ENCODE measurements around the gene ZDHHC24. TPM values are rescaled to one million over a fixed set of nuclear protein-coding genes. Genes with fewer than 3 reads are reported as not detected.

Gene ZDHHC24
- total and polyA plus RNA-seq, 10 of the 15 experiments (the other 5 are each of a cell fraction or from before 2014, with no cell fraction given): 0.86 to 17.5 (median 6.8) TPM

- TF ChIP-seq MTA2 (IDR thresholded peaks at IDR 0.05; ENCODE audit: low read depth) (no peak), TCF7 (IDR thresholded peaks at IDR 0.05; ENCODE audit: borderline replicate concordance) (no peak), ATF7 (IDR thresholded peaks at IDR 0.05; ENCODE audit: low read depth) (no peak), DPF2 (IDR thresholded peaks at IDR 0.05) (no peak), HDGF (IDR thresholded peaks at IDR 0.05) (peak; percentile 89), REST (IDR thresholded peaks at IDR 0.05; ENCODE audit: low read depth, low read length) (no peak), MLLT1 (IDR thresholded peaks at IDR 0.05) (peak; percentile 60; the same call in 1 of the 2 replicates), SKIL (IDR thresholded peaks at IDR 0.05; ENCODE audit: low read depth, poor library complexity, severe bottlenecking) (no peak), NKRF (conservative IDR thresholded peaks at IDR 0.05) (peak; percentile 94), HDAC2 (IDR thresholded peaks at IDR 0.05) (no peak), CREM (IDR thresholded peaks at IDR 0.05; ENCODE audit: low read depth) (no peak), EP300 (IDR thresholded peaks at IDR 0.05; ENCODE audit: borderline replicate concordance in 1 of 2, control insufficient read depth in 1 of 2, low read depth in 2 of 2, low read length in 2 of 2) (no peak), MTA3 (IDR thresholded peaks at IDR 0.05; ENCODE audit: borderline replicate concordance, low read length) (no peak), USF2 (IDR thresholded peaks at IDR 0.05; ENCODE audit: borderline replicate concordance, low read depth, low read length) (no peak)
- TF ChIP-seq, protein P1, sequence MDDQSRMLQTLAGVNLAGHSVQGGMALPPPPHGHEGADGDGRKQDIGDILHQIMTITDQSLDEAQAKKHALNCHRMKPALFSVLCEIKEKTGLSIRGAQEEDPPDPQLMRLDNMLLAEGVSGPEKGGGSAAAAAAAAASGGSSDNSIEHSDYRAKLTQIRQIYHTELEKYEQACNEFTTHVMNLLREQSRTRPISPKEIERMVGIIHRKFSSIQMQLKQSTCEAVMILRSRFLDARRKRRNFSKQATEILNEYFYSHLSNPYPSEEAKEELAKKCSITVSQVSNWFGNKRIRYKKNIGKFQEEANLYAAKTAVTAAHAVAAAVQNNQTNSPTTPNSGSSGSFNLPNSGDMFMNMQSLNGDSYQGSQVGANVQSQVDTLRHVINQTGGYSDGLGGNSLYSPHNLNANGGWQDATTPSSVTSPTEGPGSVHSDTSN (IDR thresholded peaks at IDR 0.05; ENCODE audit: insufficient replicate concordance, low read depth, low read length): no peak
- TF ChIP-seq, protein P2, sequence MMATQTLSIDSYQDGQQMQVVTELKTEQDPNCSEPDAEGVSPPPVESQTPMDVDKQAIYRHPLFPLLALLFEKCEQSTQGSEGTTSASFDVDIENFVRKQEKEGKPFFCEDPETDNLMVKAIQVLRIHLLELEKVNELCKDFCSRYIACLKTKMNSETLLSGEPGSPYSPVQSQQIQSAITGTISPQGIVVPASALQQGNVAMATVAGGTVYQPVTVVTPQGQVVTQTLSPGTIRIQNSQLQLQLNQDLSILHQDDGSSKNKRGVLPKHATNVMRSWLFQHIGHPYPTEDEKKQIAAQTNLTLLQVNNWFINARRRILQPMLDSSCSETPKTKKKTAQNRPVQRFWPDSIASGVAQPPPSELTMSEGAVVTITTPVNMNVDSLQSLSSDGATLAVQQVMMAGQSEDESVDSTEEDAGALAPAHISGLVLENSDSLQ (IDR thresholded peaks at IDR 0.05): peak; percentile 56; the same call in 1 of the 2 replicates
Measured at GRCh38 chr11:66592457-66593302, 46.8 kb upstream of the ZDHHC24 start, which contains the start of the genes CCDC87 and CCS (continued).

Data from GM12878 (cell line).